Measurements from ENCODE around the gene NKAIN4.

The NKAIN4 gene

DNA sequence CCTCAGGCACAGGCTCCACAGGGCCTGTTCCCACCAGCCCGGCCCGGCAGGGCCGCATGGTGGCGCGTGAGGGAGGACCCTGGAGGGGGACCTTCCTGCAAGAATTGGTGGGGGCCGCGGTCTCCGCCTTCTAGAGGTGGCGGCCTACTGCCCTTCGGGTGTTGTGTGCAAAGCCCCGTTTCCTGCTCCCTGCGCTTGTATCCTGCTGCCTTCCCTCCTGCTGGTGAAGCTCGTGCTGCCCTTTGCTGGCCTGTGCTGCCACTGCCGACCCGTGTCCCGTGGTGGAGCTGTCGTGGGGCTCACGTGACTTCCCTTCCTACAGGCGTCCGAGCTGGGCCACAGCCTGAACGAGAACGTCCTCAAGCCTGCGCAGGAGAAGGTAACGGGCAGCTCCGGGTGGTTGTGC lies 30.3 kb upstream of the NKAIN4 start:
- Histone ChIP-seq H3K9me3 (no peaks in the 10 kb centered on the region), H3K36me3 (peaks cover 62 to 99% (median 87%) of the 10 kb centered on the region in 3 donors), H3K27me3 (no peaks in the 10 kb centered on the region), H3K4me3 (no peak overlapping the region), H3K4me1 (no peaks in the 10 kb centered on the region), H3K27ac (no peak overlapping the region)
- no peak for DNase-seq
- TF ChIP-seq, protein P1, sequence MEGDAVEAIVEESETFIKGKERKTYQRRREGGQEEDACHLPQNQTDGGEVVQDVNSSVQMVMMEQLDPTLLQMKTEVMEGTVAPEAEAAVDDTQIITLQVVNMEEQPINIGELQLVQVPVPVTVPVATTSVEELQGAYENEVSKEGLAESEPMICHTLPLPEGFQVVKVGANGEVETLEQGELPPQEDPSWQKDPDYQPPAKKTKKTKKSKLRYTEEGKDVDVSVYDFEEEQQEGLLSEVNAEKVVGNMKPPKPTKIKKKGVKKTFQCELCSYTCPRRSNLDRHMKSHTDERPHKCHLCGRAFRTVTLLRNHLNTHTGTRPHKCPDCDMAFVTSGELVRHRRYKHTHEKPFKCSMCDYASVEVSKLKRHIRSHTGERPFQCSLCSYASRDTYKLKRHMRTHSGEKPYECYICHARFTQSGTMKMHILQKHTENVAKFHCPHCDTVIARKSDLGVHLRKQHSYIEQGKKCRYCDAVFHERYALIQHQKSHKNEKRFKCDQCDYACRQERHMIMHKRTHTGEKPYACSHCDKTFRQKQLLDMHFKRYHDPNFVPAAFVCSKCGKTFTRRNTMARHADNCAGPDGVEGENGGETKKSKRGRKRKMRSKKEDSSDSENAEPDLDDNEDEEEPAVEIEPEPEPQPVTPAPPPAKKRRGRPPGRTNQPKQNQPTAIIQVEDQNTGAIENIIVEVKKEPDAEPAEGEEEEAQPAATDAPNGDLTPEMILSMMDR (IDR thresholded peaks at IDR 0.05): no peak
- intact Hi-C loops (cut with DNase I; ENCODE audit: low total_unique reads): no loop called here

DNA sequence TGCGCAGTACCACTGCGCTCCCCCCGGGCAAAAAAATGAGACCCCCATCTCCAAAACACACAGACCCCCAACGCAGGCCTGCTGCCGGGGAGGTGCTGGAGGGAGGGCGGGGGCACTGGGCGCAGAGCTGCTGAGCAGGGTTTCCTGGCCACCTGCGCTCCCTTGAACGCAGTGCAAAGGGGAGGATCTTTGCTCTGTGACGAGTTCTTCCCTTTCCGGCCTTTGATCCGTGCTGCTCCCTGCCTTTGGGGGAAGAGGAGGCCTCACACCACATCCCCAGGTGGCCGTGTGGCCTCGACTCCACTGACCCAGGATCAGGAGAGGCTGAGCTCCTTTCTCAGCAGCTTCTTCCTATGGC lies 29.8 kb upstream of the NKAIN4 start:
- Histone ChIP-seq H3K36me3 (peaks cover 66 to 100% (median 87%) of the 10 kb centered on the region in 3 donors), H3K4me3 (no peak overlapping the region), H3K9me3 (no peaks in the 10 kb centered on the region), H3K4me1 (no peaks in the 10 kb centered on the region), H3K27me3 (no peaks in the 10 kb centered on the region), H3K27ac (no peak overlapping the region)
- TF ChIP-seq, protein P1 (IDR thresholded peaks at IDR 0.05): no peak
- intact Hi-C loops (cut with DNase I; ENCODE audit: low total_unique reads): no loop called here
- no peak for DNase-seq

DNA sequence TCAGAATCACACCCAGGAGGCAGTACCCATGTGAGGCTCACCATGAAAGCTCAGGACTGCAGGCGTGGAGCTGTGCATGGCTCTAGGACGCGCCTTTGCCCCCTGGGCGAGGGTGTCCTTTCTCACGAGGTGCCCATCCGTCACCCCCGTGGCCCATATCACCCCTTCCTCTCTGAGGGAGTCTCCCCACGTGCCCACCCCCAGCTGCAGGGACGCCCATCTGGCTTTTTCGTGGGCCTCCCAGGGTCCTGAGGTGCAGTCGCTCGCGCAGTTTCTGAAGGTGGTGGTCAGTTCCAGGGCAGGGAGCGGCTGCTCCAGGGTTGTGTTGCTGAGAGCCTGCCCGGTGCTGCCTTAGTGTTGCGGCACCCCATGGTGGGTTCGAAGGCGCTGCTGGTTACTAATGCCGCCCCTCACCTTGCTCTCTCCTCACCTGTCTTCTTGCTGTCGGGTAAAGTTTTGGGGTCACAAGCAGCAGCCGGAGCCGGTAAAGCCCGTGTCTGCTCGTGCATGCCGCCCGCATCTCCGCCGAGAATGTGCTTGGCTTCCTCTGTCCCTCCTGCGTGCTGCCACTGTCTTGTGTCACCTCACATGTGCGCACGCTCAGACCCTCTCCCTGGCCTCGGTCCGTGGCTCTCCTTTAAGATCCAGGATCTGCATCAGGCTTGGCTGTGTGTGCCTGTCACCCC lies 29.3 kb upstream of the NKAIN4 start:
- Histone ChIP-seq H3K4me3 (no peak overlapping the region), H3K36me3 (peaks cover 63 to 100% (median 87%) of the 10 kb centered on the region in 3 donors)
- intact Hi-C loops (cut with DNase I; ENCODE audit: low total_unique reads): no loop called here

DNA sequence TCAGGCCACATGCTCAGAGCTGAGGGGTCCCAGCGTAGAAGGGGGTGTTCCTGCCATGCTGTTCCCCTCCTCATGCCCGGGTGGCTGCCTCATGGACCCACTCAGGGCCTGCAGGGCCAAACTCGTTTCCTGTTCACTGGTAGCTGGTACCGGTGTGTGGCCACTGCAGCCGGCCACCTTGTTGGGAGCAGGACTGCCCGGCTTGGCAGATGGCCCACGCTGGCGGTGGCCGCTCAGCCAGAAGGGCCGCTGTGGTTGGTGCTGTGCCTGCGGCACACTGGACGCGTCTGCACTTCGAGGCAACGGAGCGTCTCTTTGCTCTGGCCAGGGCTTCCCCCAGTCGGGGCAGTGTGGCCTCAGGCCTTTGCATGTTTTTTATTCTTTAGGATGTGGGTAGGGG lies 28.7 kb upstream of the NKAIN4 start:
- DNase-seq: no peak
- Histone ChIP-seq H3K36me3 (peaks cover 57 to 99% (median 87%) of the 10 kb centered on the region in 3 donors), H3K4me3 (no peak overlapping the region), H3K9me3 (no peaks in the 10 kb centered on the region), H3K4me1 (no peaks in the 10 kb centered on the region), H3K27ac (no peak overlapping the region), H3K27me3 (no peaks in the 10 kb centered on the region)
- intact Hi-C loops (cut with DNase I; ENCODE audit: low total_unique reads): no loop called here
- TF ChIP-seq, protein P1 (IDR thresholded peaks at IDR 0.05): no peak

More for the DNA sequence above, 29.3 kb upstream of the NKAIN4 start:
- Histone ChIP-seq H3K4me1 (no peaks in the 10 kb centered on the region), H3K27ac (no peak overlapping the region), H3K9me3 (no peaks in the 10 kb centered on the region), H3K27me3 (no peaks in the 10 kb centered on the region)
- no peak for DNase-seq
- TF ChIP-seq, protein P1 (IDR thresholded peaks at IDR 0.05): no peak

DNA sequence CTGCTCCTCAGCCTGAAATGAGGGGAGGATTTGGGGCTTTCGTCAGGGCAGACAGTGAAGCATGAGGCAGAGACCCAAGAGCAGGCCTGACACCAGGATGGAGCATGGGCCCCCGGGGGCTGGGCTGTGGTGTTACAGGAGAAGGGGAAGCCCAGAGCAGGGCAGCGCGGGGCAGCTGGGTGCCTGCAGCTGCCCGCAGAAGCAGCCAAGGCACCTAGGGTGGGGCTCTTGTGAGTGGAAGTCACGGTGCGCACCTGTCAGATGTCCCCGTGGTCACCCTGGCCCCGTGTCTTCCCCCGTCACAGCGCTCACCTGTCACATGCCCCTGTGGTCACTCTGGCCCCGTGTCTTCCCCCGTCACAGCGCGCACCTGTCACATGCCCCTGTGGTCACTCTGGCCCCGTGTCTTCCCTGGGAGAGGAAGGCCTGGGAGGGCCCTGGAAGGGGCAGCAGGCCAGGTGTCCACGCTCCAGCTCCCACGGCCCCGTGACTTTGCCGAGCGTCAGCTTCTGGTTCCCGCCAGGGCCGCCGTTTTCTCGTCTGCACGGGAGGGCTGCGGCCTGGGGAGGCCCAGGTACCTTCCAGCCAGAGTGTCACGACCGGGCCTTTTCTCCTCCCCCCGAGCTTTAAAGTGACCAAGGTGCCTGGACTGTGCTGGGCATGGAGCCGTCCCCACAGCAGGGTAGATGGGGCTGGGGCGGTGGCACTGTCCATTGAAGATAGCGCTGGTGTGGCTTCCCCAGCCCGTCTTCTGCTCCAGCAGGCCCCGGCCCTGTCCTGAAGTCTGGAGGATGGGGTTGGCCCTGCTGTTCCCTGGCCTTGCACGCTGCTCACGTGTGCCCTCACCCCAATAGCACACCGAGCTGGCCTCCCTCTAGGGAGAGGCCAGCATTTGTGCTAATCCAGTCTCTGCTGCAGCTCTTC lies 27.7 kb upstream of the NKAIN4 start:
- intact Hi-C loops (cut with DNase I; ENCODE audit: low total_unique reads): no loop called here
- no peaks in the 10 kb centered on the region for H3K27me3 ChIP-seq
- peaks cover 55 to 99% (median 90%) of the 10 kb centered on the region in 3 donors for H3K36me3 ChIP-seq
- no peak overlapping the region for H3K4me3 ChIP-seq
- DNase-seq: no peak
- H3K9me3 ChIP-seq: no peaks in the 10 kb centered on the region
- no peak overlapping the region for H3K27ac ChIP-seq
- TF ChIP-seq, protein P1 (IDR thresholded peaks at IDR 0.05): no peak
- H3K4me1 ChIP-seq: no peaks in the 10 kb centered on the region

Measured in tibial artery (tissue), 4 donors.